K562 (cell line): ENCODE measurements around the gene KRTAP5-4. TPM values are rescaled to one million over a fixed set of nuclear protein-coding genes. Genes with fewer than 3 reads are reported as not detected.

Experiments used
- ATAC-seq: fragments of 200-7000 bp; cut with Tn5 transposase; 3 replicates; pipeline ENCODE4 v1.9.1; 2020; ENCODE audit warnings: moderate library complexity
- BruUV-seq: library from RNA; stranded (reverse); fragments of 400-500 nt; replicated peaks from 2 replicates; lab custom pipeline; 2021; lab: Mats Ljungman, UMichigan
- CTCF ChIA-PET: fragments of 300-600 bp; formaldehyde crosslinking; extraction: SDS; loops from one replicate; lab custom pipeline; 2021; ENCODE audit warnings: low intra/inter-chr PET ratio; lab: Yijun Ruan, JAX
- POLR2A ChIA-PET: fragments of 300-600, 350-650 bp; sonication (Branson Sonifier 250); formaldehyde crosslinking; extraction: SDS; loops from one replicate; lab custom pipeline; 2021; ENCODE audit warnings: antibody characterized with exemption, inconsistent platforms; lab: Yijun Ruan, JAX
- DNase-seq, 4 experiments: peaks; one replicate each; pipeline versions ENCODE4 v3.0.0 to v3.0.0-alpha.2; 2011 to 2018; ENCODE audit warnings: low spot score in 3 of 4, mixed read lengths in 3 of 4; ENCODE audit errors: extremely low read depth in 1 of 4
- FAIRE-seq: peaks from 2 replicates; lab custom pipeline; 2011; peaks lifted over from hg19 to GRCh38; lab: Jason Lieb, UNC
- H2AFZ ChIP-seq: 2 replicates; pipeline ENCODE4 v1.6.0; 2011; ENCODE audit warnings: low read depth, low read length, control low read depth, inconsistent platforms
- H3K27ac ChIP-seq: fragments of 200-600 bp; 3 replicates; pipeline ENCODE4 v1.8.0; 2011; ENCODE audit warnings: low read depth, mild to moderate bottlenecking, control low read depth, inconsistent platforms, low read length, moderate library complexity, mixed read lengths; ENCODE audit errors: extremely low read depth
- H3K27me3 ChIP-seq, 2 experiments: fragments of 300-600 bp in 1 of 2; 2 replicates in 1 of 2; 3 replicates in 1 of 2; pipeline versions ENCODE4 v1.6.0 to v1.8.0; 2011; ENCODE audit warnings: inconsistent platforms in 2 of 2, low read length in 2 of 2, mild to moderate bottlenecking in 1 of 2, mixed read lengths in 1 of 2, moderate library complexity in 1 of 2; ENCODE audit not compliant: control insufficient read depth in 2 of 2, insufficient read depth in 2 of 2
- H3K36me3 ChIP-seq: fragments of 300-600 bp; 3 replicates; pipeline ENCODE4 v1.8.0; 2011; ENCODE audit warnings: mild to moderate bottlenecking, low read length, inconsistent platforms; ENCODE audit not compliant: control insufficient read depth, insufficient read depth
- H3K4me1 ChIP-seq, 2 experiments: fragments of 200-600 bp in 1 of 2; replicated peaks in 1 of 2; 2 replicates in 1 of 2; 3 replicates in 1 of 2; pipeline versions ENCODE4 v1.5.1 to v1.8.0; 2011; ENCODE audit warnings: inconsistent platforms in 2 of 2, low read length in 2 of 2, mild to moderate bottlenecking in 1 of 2, mixed read lengths in 1 of 2, moderate library complexity in 1 of 2; ENCODE audit not compliant: control insufficient read depth in 2 of 2, insufficient read depth in 2 of 2
- H3K4me2 ChIP-seq: 2 replicates; pipeline ENCODE4 v1.6.1; 2011; ENCODE audit warnings: low read length, control low read depth, inconsistent platforms, mixed read lengths; ENCODE audit not compliant: insufficient read depth
- H3K4me3 ChIP-seq: fragments of 200-600 bp; sonication (generic), shearing (Covaris generic); 2 replicates; pipeline ENCODE4 v1.5.1; 2016; ENCODE audit warnings: control low read depth, inconsistent platforms
- H3K79me2 ChIP-seq: fragments of 200-600 bp; 3 replicates; pipeline ENCODE4 v1.8.0; 2011; ENCODE audit warnings: low read length, inconsistent platforms; ENCODE audit not compliant: control insufficient read depth, insufficient read depth
- H3K9ac ChIP-seq, 2 experiments: 2 replicates each; pipeline versions ENCODE4 v1.6.0 to v1.6.1; 2011; ENCODE audit warnings: low read depth in 2 of 2, low read length in 2 of 2, control low read depth in 1 of 2, inconsistent platforms in 1 of 2, mild to moderate bottlenecking in 1 of 2, mixed read lengths in 1 of 2; ENCODE audit not compliant: insufficient read depth in 1 of 2
- H3K9me1 ChIP-seq: one replicate; pipeline ENCODE4 v1.6.0; 2011; ENCODE audit warnings: inconsistent platforms, mild to moderate bottlenecking, low read length, moderate library complexity; ENCODE audit not compliant: control insufficient read depth, insufficient read depth
- H3K9me3 ChIP-seq: replicated peaks from 2 replicates; pipeline ENCODE4 v1.5.1; 2011; ENCODE audit warnings: low read depth, low read length, inconsistent platforms; ENCODE audit not compliant: control insufficient read depth, insufficient read depth
- H4K20me1 ChIP-seq: replicated peaks from 2 replicates; pipeline ENCODE4 v1.6.1; 2011; ENCODE audit warnings: low read length, inconsistent platforms, mixed read lengths; ENCODE audit not compliant: control insufficient read depth, insufficient read depth
- CHD2 ChIP-seq: IDR thresholded peaks from 2 replicates; pipeline ENCODE4 v1.6.1; 2011; ENCODE audit warnings: low read depth, low read length
- DIDO1 ChIP-seq: fragments of 450-650 bp; IDR thresholded peaks from 2 replicates; pipeline ENCODE4 v1.6.1; 2016; ENCODE audit warnings: low read depth, missing biosample characterization, missing genetic modification characterization
- EGR1 ChIP-seq: fragments of 450-650 bp; conservative IDR thresholded peaks from 2 replicates; pipeline ENCODE4 v1.6.1; 2017; ENCODE audit warnings: mild to moderate bottlenecking
- HDAC3 ChIP-seq: fragments of 450-650 bp; IDR thresholded peaks from 2 replicates; pipeline ENCODE4 v1.6.1; 2018; ENCODE audit warnings: borderline replicate concordance, mild to moderate bottlenecking, moderate library complexity; ENCODE audit not compliant: partially characterized antibody
- NR4A1 ChIP-seq, 2 experiments: fragments of 250-450 bp in 1 of 2; fragments of 450-650 bp in 1 of 2; sonication (Bioruptor Pico) in 1 of 2; IDR thresholded peaks; 2 replicates each; pipeline versions ENCODE4 v1.4.0 to v1.6.1; 2016 to 2020; ENCODE audit warnings: mild to moderate bottlenecking in 2 of 2, missing compliant biosample characterization in 1 of 2, missing genetic modification characterization in 1 of 2, moderate library complexity in 1 of 2
- SMARCA4 ChIP-seq: fragments of 450-650 bp; IDR thresholded peaks from 2 replicates; pipeline ENCODE4 v1.6.1; 2016
- SP2 ChIP-seq: IDR thresholded peaks from 2 replicates; pipeline ENCODE4 v1.6.1; 2011; ENCODE audit warnings: mild to moderate bottlenecking, low read depth, low read length, moderate library complexity; ENCODE audit not compliant: poor library complexity, severe bottlenecking; ENCODE audit errors: extremely low read depth
- ZC3H8 ChIP-seq: fragments of 450-650 bp; IDR thresholded peaks from 2 replicates; pipeline ENCODE4 v1.6.1; 2017
- ZEB2 ChIP-seq: fragments of 450-650 bp; IDR thresholded peaks from 2 replicates; pipeline ENCODE4 v1.6.1; 2016
- ZKSCAN3 ChIP-seq: fragments of 250-450 bp; sonication (Bioruptor Pico); IDR thresholded peaks from 2 replicates; pipeline ENCODE4 v1.4.0; 2020
- ZNF431 ChIP-seq: sonication (generic); formaldehyde crosslinking; IDR thresholded peaks from 2 replicates; pipeline ENCODE4 v1.8.0; 2022; ENCODE audit warnings: mild to moderate bottlenecking, missing genetic modification reagents
- ZNF717 ChIP-seq: fragments of 250-450 bp; sonication (Bioruptor Pico); IDR thresholded peaks from 2 replicates; pipeline ENCODE4 v1.5.0; 2021
- ZZZ3 ChIP-seq: fragments of 450-650 bp; IDR thresholded peaks from 2 replicates; pipeline ENCODE4 v1.6.1; 2016; ENCODE audit warnings: antibody characterized with exemption, mild to moderate bottlenecking, moderate library complexity
- WGBS: fragments of 100-300 bp; shearing (Covaris generic); methylation state at CpG from one replicate; pipeline ENCODE4 v1.1.6; 2016; ENCODE audit warnings: low coverage, mixed read lengths; ENCODE audit not compliant: insufficient coverage; ENCODE audit errors: missing lambda C conversion rate; 5-methylcytosine and 5-hydroxymethylcytosine counted together
- in situ Hi-C: fragments of 300-500 bp; cut with MboI; formaldehyde crosslinking; loops from 4 replicates; pipeline ENCODE4 v1.15.0; 2018; ENCODE audit warnings: inconsistent platforms, mixed read lengths
- intact Hi-C: fragments of 100-400 bp; cut with micrococcal nuclease; formaldehyde crosslinking; loops from 2 replicates; pipeline ENCODE4 v1.14.2; 2022
- polyA plus RNA-seq, 8 experiments: library from polyadenylated mRNA; depleted of rRNA in 4 of 8; stranded (reverse) in 5 of 8; unstranded in 3 of 8; fragments of >200 nt; fragmentation: Nextera tagmentation in 2 of 8; fragmentation: Illumina TruSeq in 1 of 8; extraction: Ambion mirVana in 2 of 8; extraction: Trizol in 1 of 8; gene quantifications; 2 replicates each; pipeline versions ENCODE4 v1.2.1 to v1.2.3, GENCODE V29; 2011 to 2014; ENCODE audit warnings: inconsistent platforms in 1 of 8, missing spikeins in 1 of 8
- total RNA-seq, 7 experiments: library from RNA; depleted of rRNA in 6 of 7; stranded (reverse); fragments of >200 nt in 6 of 7; fragmentation: Illumina TruSeq in 2 of 7; extraction: Trizol in 2 of 7; gene quantifications; 2 replicates each; pipeline versions ENCODE4 v1.2.1 to v1.2.3, GENCODE V29; 2011 to 2021; ENCODE audit warnings: low replicate concordance in 1 of 7
- TF ChIP-seq, protein P1 (sequence below): fragments of 250-450 bp; sonication (Bioruptor Pico); IDR thresholded peaks from 2 replicates; pipeline ENCODE4 v1.8.0; 2022; ENCODE audit warnings: moderate library complexity, mild to moderate bottlenecking, inconsistent platforms
- TF ChIP-seq, protein P2 (sequence below): sonication (generic); formaldehyde crosslinking; IDR thresholded peaks from 2 replicates; pipeline ENCODE4 v1.8.0; 2022; ENCODE audit warnings: mild to moderate bottlenecking, missing genetic modification reagents
- TF ChIP-seq, protein P3 (sequence below): sonication (generic); formaldehyde crosslinking; IDR thresholded peaks from 2 replicates; pipeline ENCODE4 v1.8.0; 2022; ENCODE audit warnings: missing genetic modification reagents, mild to moderate bottlenecking, borderline replicate concordance

KRTAP5-4 gene
- total and polyA plus RNA-seq, 9 of the 15 experiments (the other 6 are each of a cell fraction or from before 2014, with no cell fraction given), result not detected

DNA sequence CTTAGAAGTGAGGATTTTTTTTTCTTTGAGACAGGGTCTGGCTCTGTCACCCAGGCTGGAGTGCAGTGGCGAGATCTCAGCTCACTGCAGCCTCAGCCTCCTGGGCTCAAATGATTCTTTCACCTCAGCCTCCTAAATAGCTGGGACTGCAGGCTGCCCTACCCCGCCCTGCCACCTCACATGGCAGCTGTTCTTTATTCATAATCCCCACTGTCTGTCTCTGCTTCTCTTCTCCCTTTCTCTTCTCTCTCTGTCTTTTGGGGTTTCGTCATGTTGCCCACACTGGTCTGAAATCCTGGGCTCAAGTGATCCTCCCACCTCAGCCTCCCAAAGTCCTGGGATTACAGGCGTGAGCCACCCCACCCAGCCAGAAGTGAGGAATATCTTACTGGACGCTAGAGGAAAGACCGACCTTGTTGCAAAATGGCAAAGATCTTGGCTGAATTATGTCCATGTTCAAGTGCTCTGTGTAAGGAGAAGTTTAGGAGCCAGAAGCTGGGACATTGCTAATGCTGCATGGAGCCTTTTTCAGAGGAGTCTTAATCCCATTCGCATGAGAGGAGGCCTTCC, 29.6 kb upstream of the KRTAP5-4 start:
- Histone ChIP-seq H3K9ac (no peak overlapping the region), H3K4me2 (no peak overlapping the region), H3K36me3 (no peaks in the 10 kb centered on the region), H3K4me1 (peaks cover 0 to 15% of the 10 kb centered on the region in 2 experiments; a peak in 2 of 5 replicates), H2AFZ (no peak overlapping the region), H3K27ac (no peak overlapping the region), H3K27me3 (peaks cover 37 to 88% of the 10 kb centered on the region in 2 experiments), H3K4me3 (no peak overlapping the region), H3K79me2 (no peaks in the 10 kb centered on the region), H3K9me1 (no peaks in the 10 kb centered on the region), H4K20me1 (peaks cover 17% of the 10 kb centered on the region), H3K9me3 (no peaks in the 10 kb centered on the region)
- TF ChIP-seq EGR1 (no peak), DIDO1 (tag) (no peak), ZEB2 (no peak), ZC3H8 (no peak), CHD2 (no peak), SMARCA4 (no peak), ZZZ3 (no peak), ZNF431 (CRISPR knock-in tag) (no peak), SP2 (no peak), NR4A1 (CRISPR knock-in tag; IDR thresholded peaks at IDR 0.05) (no peak), NR4A1 (tag; IDR thresholded peaks at IDR 0.05) (no peak), ZNF717 (no peak), ZKSCAN3 (CRISPR knock-in tag) (no peak), HDAC3 (no peak)
- TF ChIP-seq, protein P1, sequence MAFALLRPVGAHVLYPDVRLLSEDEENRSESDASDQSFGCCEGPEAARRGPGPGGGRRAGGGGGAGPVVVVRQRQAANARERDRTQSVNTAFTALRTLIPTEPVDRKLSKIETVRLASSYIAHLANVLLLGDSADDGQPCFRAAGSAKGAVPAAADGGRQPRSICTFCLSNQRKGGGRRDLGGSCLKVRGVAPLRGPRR, result no peak
- TF ChIP-seq, protein P2, sequence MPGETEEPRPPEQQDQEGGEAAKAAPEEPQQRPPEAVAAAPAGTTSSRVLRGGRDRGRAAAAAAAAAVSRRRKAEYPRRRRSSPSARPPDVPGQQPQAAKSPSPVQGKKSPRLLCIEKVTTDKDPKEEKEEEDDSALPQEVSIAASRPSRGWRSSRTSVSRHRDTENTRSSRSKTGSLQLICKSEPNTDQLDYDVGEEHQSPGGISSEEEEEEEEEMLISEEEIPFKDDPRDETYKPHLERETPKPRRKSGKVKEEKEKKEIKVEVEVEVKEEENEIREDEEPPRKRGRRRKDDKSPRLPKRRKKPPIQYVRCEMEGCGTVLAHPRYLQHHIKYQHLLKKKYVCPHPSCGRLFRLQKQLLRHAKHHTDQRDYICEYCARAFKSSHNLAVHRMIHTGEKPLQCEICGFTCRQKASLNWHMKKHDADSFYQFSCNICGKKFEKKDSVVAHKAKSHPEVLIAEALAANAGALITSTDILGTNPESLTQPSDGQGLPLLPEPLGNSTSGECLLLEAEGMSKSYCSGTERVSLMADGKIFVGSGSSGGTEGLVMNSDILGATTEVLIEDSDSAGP (CRISPR knock-in tag), result no peak
- TF ChIP-seq, protein P3, sequence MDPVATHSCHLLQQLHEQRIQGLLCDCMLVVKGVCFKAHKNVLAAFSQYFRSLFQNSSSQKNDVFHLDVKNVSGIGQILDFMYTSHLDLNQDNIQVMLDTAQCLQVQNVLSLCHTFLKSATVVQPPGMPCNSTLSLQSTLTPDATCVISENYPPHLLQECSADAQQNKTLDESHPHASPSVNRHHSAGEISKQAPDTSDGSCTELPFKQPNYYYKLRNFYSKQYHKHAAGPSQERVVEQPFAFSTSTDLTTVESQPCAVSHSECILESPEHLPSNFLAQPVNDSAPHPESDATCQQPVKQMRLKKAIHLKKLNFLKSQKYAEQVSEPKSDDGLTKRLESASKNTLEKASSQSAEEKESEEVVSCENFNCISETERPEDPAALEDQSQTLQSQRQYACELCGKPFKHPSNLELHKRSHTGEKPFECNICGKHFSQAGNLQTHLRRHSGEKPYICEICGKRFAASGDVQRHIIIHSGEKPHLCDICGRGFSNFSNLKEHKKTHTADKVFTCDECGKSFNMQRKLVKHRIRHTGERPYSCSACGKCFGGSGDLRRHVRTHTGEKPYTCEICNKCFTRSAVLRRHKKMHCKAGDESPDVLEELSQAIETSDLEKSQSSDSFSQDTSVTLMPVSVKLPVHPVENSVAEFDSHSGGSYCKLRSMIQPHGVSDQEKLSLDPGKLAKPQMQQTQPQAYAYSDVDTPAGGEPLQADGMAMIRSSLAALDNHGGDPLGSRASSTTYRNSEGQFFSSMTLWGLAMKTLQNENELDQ, result no peak
- 3% methylated on average over 6 of the region's 7 CpGs for WGBS
- no peak for FAIRE-seq
- ChIA-PET POLR2A (no interaction called here), CTCF (interaction anchor here (0.6 to 2.0 kb wide), 3 partner anchors 181 to 349 kb away, joined by 3 to 15 read pairs (median 14); no protein-coding TSS in a partner anchor)
- intact Hi-C loops (loop anchor here (5.0 kb wide), 1 partner anchor 41 kb away; no protein-coding TSS in a partner anchor), in situ Hi-C loops (no loop called here)
- no peak for DNase-seq
- BruUV-seq, result no TSS peak
- ATAC-seq, result no peak
